Left hindlimb (tissue), 1 donor: ENCODE measurements around the gene SERPINA12.
"Not testable (repeated sequence)": the region's sequence is repeated elsewhere in the genome, so short reads cannot be mapped to it uniquely, and the experiment has no call there.

Experiments
- DNase-seq: peaks from one replicate; pipeline ENCODE4 v3.0.0-alpha.2; 2018

SERPINA12 gene

DNA sequence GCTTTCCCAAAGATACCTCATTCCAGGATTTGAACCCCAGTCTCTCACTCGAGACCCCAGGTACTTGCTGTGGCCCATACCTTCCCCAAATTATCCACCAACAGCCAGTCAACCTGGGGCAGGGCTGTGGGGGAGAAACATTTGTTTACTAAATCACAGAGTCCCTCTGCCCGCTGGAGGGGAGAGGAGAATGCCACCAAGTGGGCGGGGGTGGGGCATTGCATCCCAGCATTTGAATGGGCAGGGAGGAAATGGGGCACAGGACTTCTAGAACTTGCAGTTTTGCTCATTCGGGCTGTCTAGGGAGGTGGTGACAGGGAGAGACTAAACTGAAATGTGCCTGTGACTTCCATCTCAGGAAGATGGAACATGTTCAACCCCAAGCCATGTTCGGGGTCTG is 22.4 kb downstream of the SERPINA12 start:
- no peak for DNase-seq

DNA sequence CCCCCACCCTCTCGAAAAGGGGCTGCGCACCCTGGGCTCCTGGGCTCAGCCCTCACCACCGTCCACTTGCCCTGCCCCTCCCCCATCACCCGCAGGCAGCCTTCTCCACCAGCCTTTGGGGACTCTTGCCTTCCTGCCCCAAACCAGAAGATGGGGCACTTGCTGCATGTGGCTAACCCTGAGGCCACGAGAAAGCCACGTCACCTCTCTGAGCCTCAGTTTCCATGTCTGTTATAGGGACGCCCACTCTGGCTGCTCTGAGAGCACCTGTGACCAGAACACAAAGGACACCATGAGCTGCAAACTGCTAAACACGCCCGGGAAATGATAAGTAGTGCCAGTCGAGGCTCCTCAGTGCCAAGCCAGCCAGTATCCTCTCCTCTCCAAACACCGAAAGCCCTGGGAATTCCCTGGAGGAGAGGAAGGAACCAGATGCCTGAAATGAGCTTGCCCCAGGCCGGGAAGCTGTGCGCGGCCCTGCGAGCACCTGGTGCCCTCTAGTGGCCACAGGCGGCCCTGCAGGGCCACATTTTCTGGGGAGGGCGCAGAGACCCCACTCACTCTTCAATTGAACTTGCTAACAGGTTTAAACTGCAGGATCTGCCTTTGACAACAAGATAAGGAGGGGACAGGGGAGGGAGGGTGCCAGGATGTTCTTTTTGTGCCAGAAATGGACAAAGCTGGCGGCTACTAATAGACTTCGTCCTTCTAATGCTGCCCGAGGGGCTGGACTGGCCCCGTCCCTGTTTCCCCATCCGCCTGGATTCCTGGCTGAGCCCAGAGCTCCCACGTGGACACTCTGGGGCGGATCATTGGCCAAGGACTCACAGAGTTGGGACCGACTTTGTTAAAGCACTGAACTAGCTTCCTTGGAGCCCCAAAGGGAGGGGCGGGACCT is 23.1 kb downstream of the SERPINA12 start:
- peak; percentile 59 for DNase-seq

DNA sequence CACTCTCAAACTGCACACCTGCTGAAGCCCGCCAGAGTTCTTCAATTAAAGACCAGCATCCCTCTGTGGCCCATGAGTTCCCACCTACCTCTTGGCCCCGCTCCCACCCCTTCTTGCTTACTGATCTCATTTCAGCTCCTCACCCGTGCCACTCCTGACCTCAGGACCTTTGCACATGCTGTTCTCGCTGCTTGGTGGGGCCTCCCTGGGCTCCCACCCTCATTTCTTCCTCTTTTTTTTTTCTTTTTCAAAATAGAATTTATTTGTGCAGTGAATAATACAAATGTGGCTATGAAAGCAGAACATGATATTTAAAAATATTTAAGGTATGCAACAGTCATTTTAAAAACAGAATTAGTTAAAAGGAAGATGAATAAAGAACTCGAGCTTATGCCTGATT is 24.8 kb downstream of the SERPINA12 start:
- no peak for DNase-seq

DNA sequence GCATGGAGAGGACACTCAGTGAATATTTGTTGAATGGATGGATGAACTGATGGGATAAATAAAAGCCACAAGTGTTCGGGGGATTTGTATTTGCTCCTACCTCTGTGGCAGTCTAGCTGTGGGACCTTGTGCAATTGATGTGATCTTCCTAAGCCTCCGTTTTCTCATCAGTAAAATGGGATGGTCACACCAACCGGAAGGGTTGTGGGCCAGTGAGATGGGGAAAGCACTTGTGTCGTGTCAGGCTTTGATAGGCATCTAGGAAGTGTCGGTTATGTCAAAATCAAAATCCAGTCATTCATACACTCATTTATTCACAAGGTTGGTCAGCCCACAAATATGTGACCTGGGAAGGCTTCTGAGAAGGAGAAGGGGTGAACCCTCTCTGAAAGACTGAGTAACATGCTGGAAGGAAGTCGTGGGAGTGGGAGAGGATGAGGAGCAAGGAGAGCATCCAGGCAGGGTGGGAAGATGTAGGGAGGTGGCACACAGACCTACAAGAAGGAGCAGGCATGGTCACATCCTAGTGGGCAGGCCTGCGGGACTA is 25.5 kb downstream of the SERPINA12 start:
- no peak for DNase-seq

DNA sequence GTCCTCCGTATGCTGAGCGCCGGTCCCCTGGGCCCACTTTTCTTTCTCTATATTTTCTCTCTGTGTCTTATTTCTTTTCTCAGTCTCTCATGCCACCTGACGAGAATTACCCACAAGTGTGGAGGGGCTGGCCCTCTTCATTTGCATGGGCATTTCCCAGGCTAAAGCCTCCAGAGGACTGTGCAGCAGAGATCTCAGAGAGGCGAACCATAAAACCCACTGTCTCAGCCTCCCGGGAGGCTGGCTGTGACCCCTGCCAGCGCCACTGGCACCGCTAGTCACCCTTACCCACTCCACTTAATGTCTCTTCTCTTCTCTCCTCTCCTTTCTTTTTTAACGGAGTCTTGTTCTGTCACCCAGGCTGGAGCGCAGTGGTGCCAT is 26.2 kb downstream of the SERPINA12 start:
- no peak for DNase-seq

DNA sequence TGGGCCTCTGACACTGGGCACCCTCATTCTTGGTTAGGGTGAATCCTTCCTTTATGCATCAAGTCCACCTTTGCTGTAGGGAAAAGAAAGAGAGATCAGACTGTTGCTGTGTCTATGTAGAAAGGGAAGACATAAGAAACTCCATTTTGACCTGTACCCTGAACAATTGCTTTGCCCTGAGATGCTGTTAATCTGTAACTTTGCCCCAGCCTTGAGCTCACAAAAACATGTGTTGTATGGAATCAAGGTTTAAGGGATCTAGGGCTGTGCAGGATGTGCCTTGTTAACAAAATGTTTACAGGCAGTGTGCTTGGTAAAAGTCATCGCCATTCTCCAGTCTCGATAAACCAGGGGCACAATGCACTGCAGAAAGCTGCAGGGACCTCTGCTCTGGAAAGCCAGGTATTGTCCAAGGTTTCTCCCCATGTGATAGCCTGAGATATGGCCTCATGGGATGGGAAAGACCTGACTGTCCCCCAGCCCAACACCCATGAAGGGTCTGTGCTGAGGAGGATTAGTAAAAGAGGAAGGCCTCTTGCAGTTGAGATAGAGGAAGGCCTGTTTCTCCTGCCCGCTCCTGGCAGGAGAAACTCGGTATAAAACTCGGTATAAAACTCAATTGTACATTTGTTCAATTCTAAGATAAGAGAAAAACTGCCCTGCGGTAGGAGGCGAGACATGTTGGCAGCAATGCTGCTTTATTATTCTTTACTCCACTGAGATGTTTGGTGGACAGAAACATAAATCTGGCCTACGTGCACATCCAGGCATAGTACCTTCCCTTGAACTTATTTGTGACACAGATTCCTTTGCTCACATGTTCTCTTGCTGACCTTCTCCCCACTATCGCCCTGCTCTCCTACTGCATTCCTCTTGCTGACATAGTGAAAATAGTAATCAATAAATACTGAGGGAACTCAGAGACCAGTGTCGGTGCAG is 26.9 kb downstream of the SERPINA12 start:
- DNase-seq: not testable (repeated sequence)

DNA sequence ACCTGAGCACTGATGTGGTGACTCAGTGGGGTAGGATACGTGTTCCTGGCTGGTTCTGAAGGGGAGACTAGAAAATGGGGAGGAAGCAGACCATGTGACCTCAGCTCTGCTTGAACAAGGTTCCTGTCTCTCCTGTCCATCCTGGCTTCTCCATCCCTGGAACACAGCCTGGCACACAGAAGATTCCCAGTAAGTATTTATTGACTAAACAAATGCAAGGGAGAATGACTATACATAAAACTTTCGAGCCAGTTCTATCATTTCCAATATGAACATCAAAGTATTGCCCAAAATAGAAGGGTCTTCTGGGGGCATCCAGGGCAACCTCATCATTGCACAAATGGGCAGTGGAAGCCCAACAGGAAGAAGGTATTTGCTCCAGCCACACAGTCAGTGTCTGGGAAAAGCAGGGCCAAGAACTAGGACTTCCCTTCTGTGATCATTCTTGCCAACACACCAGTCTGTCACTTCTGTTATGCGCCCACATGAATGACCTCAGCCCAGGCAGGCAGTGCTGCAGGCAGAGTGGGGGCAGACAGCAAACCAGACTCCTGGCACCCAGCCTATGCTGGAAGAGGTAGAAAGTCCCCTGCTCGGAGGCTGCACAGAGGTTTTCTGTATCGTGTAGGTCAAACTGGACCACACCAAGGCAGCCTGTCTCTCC is 27.7 kb downstream of the SERPINA12 start:
- no peak for DNase-seq

DNA sequence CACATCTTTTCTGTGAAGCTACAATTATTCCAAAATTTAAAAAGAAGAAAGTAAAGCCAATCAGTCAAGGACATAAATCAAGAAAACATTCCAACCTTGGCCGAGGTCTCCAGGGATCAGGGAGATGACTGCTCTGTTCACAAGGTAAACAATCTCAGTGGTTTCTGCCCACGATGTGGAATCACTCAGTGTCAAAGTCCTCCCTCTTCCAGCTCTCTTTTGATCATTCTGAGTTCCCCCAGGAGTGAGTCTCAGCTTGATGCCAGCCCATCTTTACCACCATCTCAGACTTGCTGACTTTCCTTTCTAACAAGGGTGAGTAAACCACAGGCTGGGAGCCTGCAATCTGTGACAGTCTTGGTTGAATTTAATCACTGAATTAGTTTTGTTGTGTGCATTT is 28.5 kb downstream of the SERPINA12 start:
- DNase-seq: no peak

DNA sequence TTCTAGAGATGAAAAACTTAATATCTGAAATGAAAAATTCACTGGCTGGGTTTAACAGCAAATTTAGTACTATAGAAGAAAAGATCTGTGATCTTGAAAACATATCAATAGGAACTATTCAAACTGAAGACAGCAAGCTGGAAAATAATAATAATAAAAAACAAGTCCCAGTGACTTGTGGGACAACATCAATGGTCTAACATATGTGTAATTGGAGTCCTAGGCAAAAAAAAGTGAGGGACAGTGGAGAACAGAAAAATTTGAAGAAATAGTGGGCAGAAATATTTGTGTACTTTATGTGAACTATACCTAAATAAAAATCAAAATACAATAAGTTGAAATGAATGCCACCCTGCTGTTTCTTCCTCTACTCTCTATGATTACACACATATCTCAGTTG is 30.8 kb downstream of the SERPINA12 start:
- no peak for DNase-seq

DNA sequence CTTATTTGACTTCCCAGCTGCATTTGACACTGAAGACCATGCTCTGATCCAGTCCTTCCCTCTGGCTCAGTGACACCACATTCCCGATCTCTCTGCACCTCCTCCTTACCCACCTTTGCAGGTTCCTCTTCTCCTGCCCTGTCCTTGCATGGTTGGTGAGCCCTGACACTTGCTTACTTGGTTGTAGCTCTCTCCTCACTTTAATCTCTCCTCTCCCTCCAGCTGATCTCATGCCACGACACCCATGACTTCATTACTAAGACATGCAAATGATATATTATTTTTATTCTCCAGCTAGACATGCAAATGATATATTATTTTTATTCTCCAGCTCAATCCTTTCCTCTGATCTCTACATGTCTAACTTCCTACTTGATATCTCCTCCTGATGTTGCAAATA is 33.2 kb downstream of the SERPINA12 start, which contains the start of gene SERPINA9:
SERPINA9 (minus strand) TSS at position 175 of the 400 bp plus-strand sequence. CDS start 6,357 bp downstream, outside the sequence.
- DNase-seq: no peak

DNA sequence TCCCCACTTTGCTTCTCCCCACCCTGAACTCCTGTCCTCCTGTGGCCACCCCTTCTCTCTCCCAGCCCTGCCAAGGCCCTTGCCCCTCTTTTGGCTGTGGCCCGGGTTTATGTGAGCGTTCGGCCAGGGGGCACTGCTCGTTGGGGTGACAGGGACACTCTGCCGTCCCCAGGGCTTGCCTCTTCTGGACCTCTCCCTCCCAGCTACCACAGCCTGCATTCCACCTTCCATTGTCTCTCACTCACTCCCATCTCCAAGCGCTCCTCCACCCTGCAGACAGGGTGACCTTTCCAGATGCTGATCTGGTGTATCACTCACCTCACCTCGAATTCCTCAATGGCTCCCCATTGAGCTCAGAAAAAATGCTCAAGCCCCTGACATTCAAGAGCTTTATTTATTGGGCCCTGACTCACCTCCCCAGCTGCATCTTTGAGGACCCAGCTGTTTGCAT is 34.7 kb downstream of the SERPINA12 start:
- no peak for DNase-seq

DNA sequence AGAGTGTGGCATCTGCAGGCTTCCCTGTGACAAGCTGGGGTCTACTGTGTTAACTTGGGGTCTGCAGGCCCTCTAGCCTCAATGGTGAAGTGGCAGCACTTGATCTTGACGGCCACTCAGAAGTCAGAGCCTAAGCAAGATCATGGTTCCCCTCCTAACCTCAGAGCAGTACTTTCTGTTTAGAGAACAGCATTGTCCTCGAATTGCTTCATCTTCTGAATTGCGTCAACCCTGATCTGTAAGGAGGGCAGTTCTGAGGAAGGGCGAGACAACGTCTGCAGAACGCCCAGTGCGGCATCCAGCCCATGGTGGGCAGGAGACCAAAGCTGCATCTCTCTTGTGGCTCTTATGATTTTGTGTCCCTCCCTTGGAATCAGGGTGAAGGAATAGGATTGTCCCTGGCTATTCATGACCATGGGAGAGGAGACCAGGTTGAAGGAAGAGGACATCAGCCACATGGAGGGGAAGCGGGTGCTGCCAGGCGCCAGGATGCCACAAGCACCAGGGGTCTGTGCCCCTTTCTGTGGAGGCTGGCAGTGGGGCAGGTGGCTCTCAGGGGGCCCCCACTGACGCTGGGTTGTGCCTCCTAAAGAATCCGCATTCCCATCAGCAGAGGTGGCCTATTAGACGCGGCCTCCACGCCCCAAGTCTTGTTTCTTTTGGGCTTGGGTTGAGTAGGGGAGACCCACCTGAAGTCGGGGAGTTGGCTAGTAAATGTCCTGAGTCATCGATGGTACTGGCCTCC is 35.4 kb downstream of the SERPINA12 start:
- DNase-seq: no peak

DNA sequence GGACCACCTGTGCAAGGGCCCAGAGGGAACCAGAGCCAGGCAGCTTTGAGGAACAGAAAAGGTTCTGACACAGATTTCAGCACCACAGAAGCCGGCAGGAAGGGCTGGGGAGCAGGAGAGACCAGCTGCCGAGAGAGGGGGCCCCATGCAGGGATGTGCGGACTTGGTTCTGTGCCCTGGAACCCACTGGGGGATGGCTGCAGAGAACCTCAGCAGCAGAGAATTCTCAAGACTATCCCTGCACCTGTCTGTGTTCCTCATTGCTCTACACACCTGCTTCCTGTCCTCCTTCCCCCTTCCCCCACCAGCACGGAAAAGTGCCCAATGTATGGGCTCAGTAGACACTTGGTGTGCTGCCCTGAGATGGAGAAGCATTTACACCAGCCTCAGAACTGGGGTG is 36.4 kb downstream of the SERPINA12 start:
- no peak for DNase-seq

DNA sequence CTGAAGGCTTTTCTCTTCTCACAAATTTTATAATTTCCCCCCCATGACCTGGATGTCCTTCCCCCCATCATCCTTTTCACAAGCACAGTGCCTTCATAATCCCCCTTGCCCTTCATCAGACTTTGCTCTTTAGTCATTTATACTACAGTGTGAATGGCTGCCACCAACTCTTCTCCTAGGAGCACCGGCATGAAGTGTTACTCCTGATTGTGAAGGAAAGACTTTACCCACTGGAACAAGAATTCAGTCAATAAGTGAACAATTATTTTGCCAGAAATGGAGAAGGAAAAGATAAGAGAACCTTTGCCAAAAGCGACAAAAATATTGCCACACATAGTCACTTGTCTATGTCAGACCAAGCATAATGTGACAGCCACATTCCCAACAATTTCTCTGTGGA is 38.2 kb downstream of the SERPINA12 start:
- no peak for DNase-seq

DNA sequence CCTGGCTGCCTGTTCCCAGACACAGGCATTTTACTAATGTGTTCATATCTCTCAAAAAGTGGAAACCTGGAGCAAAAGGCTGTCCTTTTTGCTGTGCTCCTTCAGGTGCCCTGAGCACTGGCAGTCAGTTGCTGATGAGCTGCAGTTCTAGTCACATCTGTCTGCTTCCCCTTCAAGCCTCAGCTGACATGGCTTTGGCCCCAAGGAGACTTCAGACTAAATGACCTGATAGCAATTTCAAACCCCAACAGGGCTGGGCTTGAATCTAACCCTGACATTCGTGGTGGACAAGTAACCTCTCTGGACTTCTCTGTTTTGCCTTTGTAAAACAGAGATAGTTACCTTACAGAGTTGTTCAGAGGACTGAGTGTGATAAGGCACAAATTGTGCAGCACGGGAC is 39.0 kb downstream of the SERPINA12 start:
- no peak for DNase-seq

DNA sequence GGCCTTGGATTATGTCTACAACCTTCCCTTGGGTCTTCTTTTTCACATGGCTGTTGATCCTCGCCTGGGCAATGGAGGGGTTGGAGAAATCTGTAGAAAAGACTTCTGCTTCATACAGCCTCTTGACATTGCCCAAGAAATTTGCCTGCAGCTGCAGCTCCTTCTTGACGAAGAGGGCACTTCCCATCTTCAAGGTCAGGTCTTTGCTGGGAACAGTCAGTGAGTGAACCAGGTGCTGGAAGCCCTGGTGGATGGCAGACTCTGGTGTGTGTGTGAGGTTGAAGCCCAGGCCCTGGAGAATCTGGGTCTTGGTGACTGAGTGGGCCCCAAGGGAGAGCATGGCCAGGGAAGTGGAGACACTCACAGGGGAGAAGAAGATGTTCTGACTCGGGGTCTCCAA is 40.0 kb downstream of the SERPINA12 start:
- DNase-seq: no peak

DNA sequence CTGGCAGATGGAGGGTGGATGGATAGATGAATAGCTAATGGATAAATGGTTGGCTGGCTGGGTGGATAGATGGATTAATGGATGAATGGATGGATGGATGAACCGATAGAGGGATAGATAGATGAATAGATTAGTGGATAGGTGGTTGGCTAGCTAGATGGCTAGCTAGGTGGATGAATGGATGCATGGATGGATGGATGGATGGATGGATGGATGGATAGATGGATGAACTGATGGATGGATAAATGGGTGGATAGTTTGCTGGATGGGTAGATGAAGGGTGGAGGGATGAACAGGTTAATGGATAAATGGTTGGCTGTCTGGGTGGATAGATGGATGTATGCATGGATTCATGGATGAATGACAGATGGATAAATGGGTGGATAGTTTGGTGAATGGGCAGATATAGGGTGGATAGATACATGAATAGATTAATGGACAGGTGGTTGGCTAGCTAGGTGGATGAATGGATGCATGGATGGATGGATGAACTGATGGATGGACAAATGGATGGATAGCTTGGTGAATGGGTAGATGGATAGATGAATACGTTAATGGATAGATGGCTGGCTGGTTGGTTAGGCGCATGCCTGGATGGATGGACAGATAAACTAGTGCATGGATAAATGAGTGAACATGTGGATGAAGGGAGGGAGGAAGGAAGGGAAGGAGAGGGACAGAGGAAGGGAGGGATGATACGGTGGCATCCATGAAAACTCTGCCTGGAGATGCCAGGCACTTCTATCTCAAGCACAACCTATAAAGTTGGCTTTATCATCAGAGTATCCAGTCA is 41.3 kb downstream of the SERPINA12 start:
- no peak for DNase-seq

DNA sequence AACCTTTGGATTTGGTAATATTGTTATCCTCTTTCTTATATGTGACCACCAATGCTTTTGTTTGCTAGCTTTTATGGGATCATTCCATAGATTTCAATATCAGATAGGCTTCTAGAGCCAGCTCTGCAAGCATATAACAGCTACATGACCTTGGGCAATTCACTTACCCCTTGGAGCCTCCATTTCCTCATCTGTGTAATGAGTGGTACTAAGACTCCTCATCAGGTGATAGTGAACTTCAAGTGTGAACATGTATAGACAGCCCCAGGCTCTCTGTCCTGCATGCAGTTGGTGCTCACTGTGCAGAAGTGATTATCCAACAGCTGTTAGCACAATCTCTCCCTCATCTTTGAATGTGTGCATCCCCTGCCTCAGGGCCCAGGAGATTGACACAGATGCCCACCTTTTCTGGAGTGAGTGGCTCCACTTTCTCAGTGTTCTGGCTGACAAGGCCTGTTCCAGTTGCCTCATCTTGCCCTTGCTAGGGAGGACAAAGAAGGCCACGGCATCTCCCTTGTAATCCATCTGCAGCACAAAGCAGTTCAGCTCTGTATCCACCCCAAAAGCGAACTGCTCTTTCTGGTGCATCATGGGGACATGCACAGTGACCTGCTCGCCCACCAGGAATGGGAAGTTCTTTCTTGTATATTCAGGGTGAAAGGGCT is 42.4 kb downstream of the SERPINA12 start:
- no peak for DNase-seq

DNA sequence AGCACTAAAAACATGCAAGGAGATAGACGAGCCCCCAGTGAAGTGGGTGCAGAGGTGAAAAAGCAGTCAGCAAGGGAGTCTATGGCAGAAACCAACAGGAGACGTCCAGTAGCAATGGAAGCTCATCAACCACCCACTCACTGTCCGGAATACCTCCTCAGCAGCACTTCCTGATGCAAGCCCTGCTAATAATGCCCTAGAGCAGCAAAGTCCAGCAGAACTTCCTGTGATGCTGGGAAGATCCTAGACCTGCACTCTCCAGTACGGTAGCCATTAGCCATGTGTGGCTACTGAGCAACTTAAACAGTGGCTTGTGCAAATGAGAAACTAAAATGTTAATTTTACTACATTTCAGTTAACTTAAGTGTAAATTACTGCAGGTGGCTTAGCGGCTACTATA is 44.2 kb downstream of the SERPINA12 start:
- DNase-seq: no peak

DNA sequence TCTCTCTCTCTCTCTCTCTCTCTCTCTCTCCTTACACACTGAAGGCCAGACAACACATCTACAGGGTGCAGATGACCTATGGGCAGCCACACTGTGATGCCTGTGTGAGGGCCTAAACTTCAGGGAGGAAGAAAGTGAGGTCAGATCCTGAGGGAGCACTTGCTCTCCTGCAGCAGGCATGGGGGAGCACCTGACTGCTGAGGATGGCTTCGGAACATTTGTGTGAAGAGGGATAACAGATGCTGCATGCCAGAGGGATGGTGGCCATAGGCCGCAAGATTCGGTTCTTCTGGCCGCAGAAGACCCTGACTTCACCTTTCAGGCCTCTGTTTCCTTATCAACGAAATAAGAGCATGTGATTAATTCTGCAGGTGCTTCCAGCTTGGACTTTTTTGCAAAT is 45.0 kb downstream of the SERPINA12 start:
- no peak for DNase-seq
